GM12892 (cell line): ENCODE data around the gene ORC5.

Source experiments
- POLR2A ChIP-seq: IDR thresholded peaks from 2 replicates; pipeline ENCODE4 v1.6.1; 2011; ENCODE audit warnings: low read depth, low read length, control low read depth
- POLR2AphosphoS5 ChIP-seq: IDR thresholded peaks from 2 replicates; pipeline ENCODE4 v1.6.1; 2011; ENCODE audit warnings: low read depth, low read length, control low read depth
- TAF1 ChIP-seq: IDR thresholded peaks from 2 replicates; pipeline ENCODE4 v1.6.1; 2011; ENCODE audit warnings: low read depth, mild to moderate bottlenecking, control low read depth, low read length, borderline replicate concordance

- TF ChIP-seq POLR2A (no peak), POLR2AphosphoS5 (no peak), TAF1 (no peak)
These were observed 15.4 kb downstream of the ORC5 start for GRCh38 chr7:104192434-104192833.
